Transverse colon (tissue), 4 donors: ENCODE results near the gene GPC5. TPM values are rescaled to one million over a fixed set of nuclear protein-coding genes. Genes with fewer than 3 reads are reported as not detected.

Experiments used
- DNase-seq: peaks from one replicate; pipeline ENCODE4 v3.0.0-alpha.2; 2019
- H3K27ac ChIP-seq, 4 donors: fragments of 200-600 bp; sonication (generic); 2 replicates each; pipeline ENCODE4 v1.5.1; 2016 to 2018; ENCODE audit warnings: inconsistent platforms in 4 of 4
- H3K27me3 ChIP-seq: fragments of 200-600 bp; sonication (generic); 2 replicates; pipeline ENCODE4 v1.5.1; 2017; ENCODE audit warnings: inconsistent platforms
- H3K36me3 ChIP-seq, 4 donors: fragments of 200-600 bp; sonication (generic); 2 replicates each; pipeline ENCODE4 v1.5.1; 2017 to 2019; ENCODE audit warnings: inconsistent platforms in 4 of 4
- H3K4me1 ChIP-seq, 4 donors: fragments of 200-600 bp; sonication (generic); 2 replicates each; pipeline ENCODE4 v1.5.1; 2017 to 2020; ENCODE audit warnings: inconsistent platforms in 4 of 4
- H3K4me3 ChIP-seq, 4 donors: fragments of 200-600 bp; sonication (generic); 1 replicate in 1 of 4; 2 replicates in 3 of 4; pipeline versions ENCODE4 v1.5.1 to v1.6.1; 2017 to 2019; ENCODE audit warnings: inconsistent platforms in 4 of 4
- H3K9me3 ChIP-seq, 2 donors: fragments of 200-600 bp; sonication (generic); 2 replicates each; pipeline ENCODE4 v1.5.1; 2017 to 2019; ENCODE audit warnings: inconsistent platforms in 2 of 2
- CTCF ChIP-seq, 5 experiments: fragments of 200-600 bp in 3 of 5; fragments of 450-650 bp in 2 of 5; sonication (generic) in 3 of 5; IDR thresholded peaks; 1 replicate in 2 of 5; 2 replicates in 3 of 5; pipeline ENCODE4 v1.5.1; 2016 to 2017; ENCODE audit warnings: antibody characterized with exemption in 5 of 5, inconsistent platforms in 3 of 5, mild to moderate bottlenecking in 2 of 5, moderate library complexity in 1 of 5
- EP300 ChIP-seq: sonication (generic); formaldehyde crosslinking; IDR thresholded peaks from one replicate; pipeline ENCODE4 v1.6.1; 2017; ENCODE audit warnings: antibody characterized with exemption, low read depth
- POLR2A ChIP-seq: fragments of 450-650 bp; IDR thresholded peaks from one replicate; pipeline ENCODE4 v1.6.1; 2016; ENCODE audit warnings: antibody characterized with exemption, mild to moderate bottlenecking, moderate library complexity
- POLR2AphosphoS5 ChIP-seq, 3 donors: sonication (generic); formaldehyde crosslinking; IDR thresholded peaks; one replicate each; pipeline ENCODE4 v1.6.1; 2016; ENCODE audit warnings: antibody characterized with exemption in 3 of 3
- WGBS, 2 donors: methylation state at CpG; one replicate each; pipeline ENCODE4 v1.1.5; 2018; ENCODE audit warnings: low coverage in 1 of 2; 5-methylcytosine and 5-hydroxymethylcytosine counted together
- in situ Hi-C, 4 donors: fragments of 200-750 bp; cut with MboI; loops; one replicate each; pipeline versions ENCODE4 v1.15.0 to v1.15.1; 2017; ENCODE audit warnings: low sequenced_read_pairs in 3 of 4, low pct_ligation_motif_present in 1 of 4, low pct_unique_long_range_greater_than_20kb in 1 of 4
- intact Hi-C: fragments of 100-400 bp; cut with DNase I; formaldehyde crosslinking; loops from one replicate; pipeline ENCODE4 v1.15.1; 2023; ENCODE audit warnings: low total_unique reads
- total RNA-seq, 4 donors: library from RNA; depleted of rRNA; stranded (reverse); fragments of >200 nt; gene quantifications; one replicate each; pipeline ENCODE4 v1.1.0, GENCODE V29; 2016

Gene GPC5
- total RNA-seq, 4 donors from 2014 or later, result 0.48 to 1.4 TPM; not detected in 2

DNA sequence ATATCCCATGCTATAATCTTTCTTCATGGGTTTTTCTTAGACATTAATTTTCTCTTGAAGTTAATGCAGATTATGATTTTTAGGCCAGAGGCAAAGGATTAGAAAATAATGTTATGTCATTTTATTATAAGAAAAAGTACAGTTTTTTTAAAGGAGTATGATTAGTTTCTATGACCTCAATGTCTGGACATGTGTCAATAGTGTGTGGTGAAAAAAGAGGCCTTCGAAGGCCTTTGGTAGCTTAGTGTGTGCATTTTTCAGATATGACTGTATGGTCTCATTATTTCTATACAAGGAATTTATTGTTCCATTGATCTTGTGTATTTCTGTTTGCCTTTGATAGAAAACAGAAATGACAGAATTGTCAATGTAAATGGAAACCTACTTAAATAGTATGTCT lies 195.6 kb downstream of the GPC5 start:
- H3K27ac ChIP-seq, result no peak overlapping the region
- no peaks in the 10 kb centered on the region for H3K36me3 ChIP-seq
- intact Hi-C loops (no loop called here), in situ Hi-C loops (no loop called here)
- no peaks in the 10 kb centered on the region for H3K27me3 ChIP-seq
- no peak for TF ChIP-seq EP300
- TF ChIP-seq POLR2AphosphoS5 (IDR thresholded peaks at IDR 0.05), result no peak
- no peak for TF ChIP-seq POLR2A
- no peak for TF ChIP-seq CTCF (IDR thresholded peaks at IDR 0.05)
- no peak for DNase-seq
- 80 to 92% methylated on average over 1 of the region's 1 CpG for WGBS, 2 donors
- no peak overlapping the region for H3K4me3 ChIP-seq
- no peaks in the 10 kb centered on the region for H3K4me1 ChIP-seq
- no peaks in the 10 kb centered on the region for H3K9me3 ChIP-seq

DNA sequence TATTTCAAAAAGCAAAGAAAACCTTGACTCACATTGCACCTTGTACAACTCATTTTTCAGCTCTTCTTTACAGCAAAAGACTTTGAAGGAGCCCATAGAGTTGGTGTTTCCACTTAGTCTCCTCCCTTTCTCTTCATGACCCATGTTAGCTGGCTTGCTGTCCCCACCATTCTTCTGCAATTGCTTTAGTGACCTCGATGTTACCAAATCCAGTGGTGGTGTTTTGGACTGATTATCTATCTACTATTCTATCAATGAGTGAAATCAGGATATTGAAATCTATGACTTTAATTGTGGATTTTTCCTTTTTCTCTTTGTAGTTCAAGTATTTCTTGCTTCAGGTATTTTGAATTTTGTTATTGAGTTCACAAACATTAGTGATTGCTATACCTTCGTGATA lies 197.3 kb downstream of the GPC5 start:
- intact Hi-C loops, result no loop called here
- in situ Hi-C loops, result no loop called here

DNA sequence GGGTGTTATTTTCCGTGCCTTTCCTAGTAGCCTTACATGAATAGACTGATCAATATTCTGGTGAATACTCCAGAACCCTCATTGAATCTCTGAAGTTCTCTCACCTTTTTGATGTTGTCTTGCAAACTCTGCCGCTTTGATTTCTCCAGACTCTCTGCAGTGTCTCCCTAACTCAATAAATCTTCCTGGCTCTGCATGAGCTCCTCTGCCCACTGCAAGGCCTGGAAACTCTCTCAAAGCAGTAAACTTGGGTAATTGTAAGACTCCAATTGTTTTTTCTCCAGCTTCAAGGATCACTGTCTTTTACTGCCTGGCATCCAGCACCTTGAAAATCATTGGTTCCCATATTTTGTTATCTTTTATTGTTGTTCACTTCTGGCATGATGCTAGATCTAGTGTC lies 198.4 kb downstream of the GPC5 start:
- Histone ChIP-seq H3K4me3 (no peak overlapping the region), H3K36me3 (no peaks in the 10 kb centered on the region), H3K4me1 (no peaks in the 10 kb centered on the region), H3K27me3 (no peaks in the 10 kb centered on the region), H3K9me3 (no peaks in the 10 kb centered on the region), H3K27ac (no peak overlapping the region)
- no peak for DNase-seq
- TF ChIP-seq POLR2AphosphoS5 (IDR thresholded peaks at IDR 0.05) (no peak), POLR2A (no peak), EP300 (no peak), CTCF (IDR thresholded peaks at IDR 0.05) (no peak)
- intact Hi-C loops (no loop called here), in situ Hi-C loops (no loop called here)
- 63 to 83% methylated on average over 2 of the region's 2 CpGs for WGBS, 2 donors

More for the DNA sequence above, 197.3 kb downstream of the GPC5 start:
- H3K27me3 ChIP-seq, result no peaks in the 10 kb centered on the region
- no peak for DNase-seq
- H3K36me3 ChIP-seq, result no peaks in the 10 kb centered on the region
- 76 to 84% methylated on average over 2 of the region's 2 CpGs for WGBS, 2 donors
- no peak for TF ChIP-seq CTCF (IDR thresholded peaks at IDR 0.05)
- no peak for TF ChIP-seq POLR2A
- TF ChIP-seq EP300, result no peak
- TF ChIP-seq POLR2AphosphoS5 (IDR thresholded peaks at IDR 0.05), result no peak
- no peak overlapping the region for H3K27ac ChIP-seq
- H3K4me1 ChIP-seq, result no peaks in the 10 kb centered on the region
- H3K9me3 ChIP-seq, result no peaks in the 10 kb centered on the region
- no peak overlapping the region for H3K4me3 ChIP-seq

GRCh38 chr13:91598655-91599054 lies 200.2 kb downstream of the GPC5 start:
- H3K9me3 ChIP-seq, result no peaks in the 10 kb centered on the region
- no peak overlapping the region for H3K4me3 ChIP-seq
- no peak for DNase-seq
- no peaks in the 10 kb centered on the region for H3K36me3 ChIP-seq
- intact Hi-C loops, result no loop called here
- no peaks in the 10 kb centered on the region for H3K27me3 ChIP-seq
- no peak overlapping the region for H3K27ac ChIP-seq
- in situ Hi-C loops, result no loop called here
- H3K4me1 ChIP-seq, result no peaks in the 10 kb centered on the region
- TF ChIP-seq POLR2AphosphoS5 (IDR thresholded peaks at IDR 0.05) (no peak), EP300 (no peak), POLR2A (no peak), CTCF (IDR thresholded peaks at IDR 0.05) (no peak)
